Neuron (in vitro differentiated cells): ENCODE results near the gene ADCY2.

Experiments used
- H2AFZ ChIP-seq: one replicate; pipeline ENCODE4 v1.6.1; 2013; ENCODE audit warnings: low read depth, mild to moderate bottlenecking, inconsistent platforms, low read length, moderate library complexity
- H3K27me3 ChIP-seq: one replicate; pipeline ENCODE4 v1.6.1; 2013; ENCODE audit warnings: low read length; ENCODE audit not compliant: insufficient read depth
- H3K36me3 ChIP-seq: one replicate; pipeline ENCODE4 v1.6.1; 2013; ENCODE audit warnings: low read length; ENCODE audit not compliant: insufficient read depth
- H3K4me1 ChIP-seq: one replicate; pipeline ENCODE4 v1.6.1; 2013; ENCODE audit warnings: low read length; ENCODE audit not compliant: insufficient read depth
- H3K4me3 ChIP-seq: 2 replicates; pipeline ENCODE4 v1.5.1; 2013; ENCODE audit warnings: mild to moderate bottlenecking, low read length, moderate library complexity
- H3K9me3 ChIP-seq: one replicate; pipeline ENCODE4 v1.6.1; 2013; ENCODE audit warnings: low read length

Gene ADCY2

GRCh38 chr5:7471710-7472109 lies 75.8 kb downstream of the ADCY2 start:
- Histone ChIP-seq H3K9me3 (peaks cover 5% of the 10 kb centered on the region), H3K27me3 (no peaks in the 10 kb centered on the region), H2AFZ (no peak overlapping the region), H3K4me3 (no peak overlapping the region), H3K36me3 (no peaks in the 10 kb centered on the region), H3K4me1 (peaks cover 23% of the 10 kb centered on the region)

DNA sequence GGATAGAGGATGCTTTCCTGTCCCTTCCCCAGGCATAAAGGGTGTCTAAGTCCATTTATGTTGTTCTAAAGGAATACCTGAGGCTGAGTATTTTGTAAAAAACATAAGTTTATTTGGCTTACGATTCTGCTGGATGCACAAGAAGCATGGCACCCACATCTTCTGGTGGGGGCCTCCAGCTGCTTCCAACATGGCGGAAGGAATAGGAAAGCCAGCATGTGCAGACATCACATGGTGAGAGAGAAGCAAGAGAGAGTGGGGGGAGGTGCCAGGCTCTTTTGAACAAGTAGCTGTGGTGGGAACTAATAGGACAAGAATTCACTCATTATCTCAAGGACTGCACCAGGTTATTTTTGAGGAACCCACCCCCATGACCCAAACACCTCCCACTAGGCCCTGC lies 77.2 kb downstream of the ADCY2 start:
- no peak overlapping the region for H3K4me3 ChIP-seq
- no peaks in the 10 kb centered on the region for H3K27me3 ChIP-seq
- no peak overlapping the region for H2AFZ ChIP-seq
- peaks cover 5% of the 10 kb centered on the region for H3K9me3 ChIP-seq
- no peaks in the 10 kb centered on the region for H3K36me3 ChIP-seq
- H3K4me1 ChIP-seq: peaks cover 20% of the 10 kb centered on the region

- H3K9me3 ChIP-seq: peaks cover 5% of the 10 kb centered on the region
Measured at GRCh38 chr5:7473668-7474215, 77.8 kb downstream of the ADCY2 start.

DNA sequence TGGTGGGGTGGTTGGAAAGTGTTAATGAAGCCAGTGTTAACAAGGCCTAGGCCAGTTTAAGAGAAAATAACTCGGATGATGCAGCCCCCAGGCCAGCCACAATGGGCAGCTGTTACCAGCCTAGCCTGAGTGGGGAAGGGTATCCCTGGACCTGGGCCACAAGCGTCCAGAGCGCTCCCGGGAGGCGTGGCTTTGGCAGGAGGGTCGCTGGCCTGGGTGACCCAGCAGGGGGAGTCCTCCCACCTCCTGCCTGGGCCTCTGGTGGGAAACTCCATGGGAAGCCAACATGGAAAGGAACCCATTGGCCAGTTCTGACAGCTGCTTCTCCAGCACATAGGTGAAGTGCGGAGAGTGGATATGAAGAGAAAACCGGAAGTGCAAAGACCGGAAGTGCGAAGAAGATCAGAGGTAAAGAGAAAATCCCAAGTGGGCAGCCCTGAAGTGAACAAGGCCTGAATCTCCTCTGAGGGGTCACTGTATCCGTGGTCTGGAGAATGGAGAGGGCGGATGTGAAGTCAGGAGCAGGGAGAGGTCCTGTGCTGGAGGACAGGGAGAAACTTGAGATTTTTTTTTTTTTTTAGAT lies 79.0 kb downstream of the ADCY2 start:
- H3K9me3 ChIP-seq: peaks cover 5% of the 10 kb centered on the region
- H2AFZ ChIP-seq: no peak overlapping the region
- no peaks in the 10 kb centered on the region for H3K27me3 ChIP-seq
- H3K4me1 ChIP-seq: peaks cover 12% of the 10 kb centered on the region
- H3K36me3 ChIP-seq: no peaks in the 10 kb centered on the region
- no peak overlapping the region for H3K4me3 ChIP-seq

More at GRCh38 chr5:7473668-7474215, 77.8 kb downstream of the ADCY2 start:
- H2AFZ ChIP-seq: no peak overlapping the region
- no peaks in the 10 kb centered on the region for H3K36me3 ChIP-seq
- H3K4me3 ChIP-seq: no peak overlapping the region
- no peaks in the 10 kb centered on the region for H3K27me3 ChIP-seq
- H3K4me1 ChIP-seq: peaks cover 14% of the 10 kb centered on the region

DNA sequence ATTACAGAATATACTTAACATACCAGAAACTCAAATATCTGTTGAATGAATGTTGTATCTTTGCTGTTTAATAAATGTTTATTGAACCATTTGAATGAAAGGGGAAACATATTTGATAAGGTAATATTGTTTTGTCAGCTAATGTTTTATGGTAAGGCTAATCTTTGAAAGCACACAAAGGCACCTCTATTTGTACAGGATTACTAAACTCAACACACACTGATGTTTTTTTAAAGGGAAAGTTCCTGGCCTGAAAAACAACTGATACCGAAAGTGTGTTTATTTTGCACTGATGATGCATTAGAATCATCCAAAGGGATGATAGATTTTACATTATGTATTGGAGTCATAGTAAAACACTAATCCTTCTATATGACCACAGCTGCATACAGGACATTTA lies 82.5 kb downstream of the ADCY2 start:
- no peaks in the 10 kb centered on the region for H3K27me3 ChIP-seq
- no peaks in the 10 kb centered on the region for H3K9me3 ChIP-seq
- no peaks in the 10 kb centered on the region for H3K36me3 ChIP-seq
- H3K4me1 ChIP-seq: peaks cover 7% of the 10 kb centered on the region
- no peak overlapping the region for H2AFZ ChIP-seq
- no peak overlapping the region for H3K4me3 ChIP-seq

GRCh38 chr5:7488734-7489133 lies 92.8 kb downstream of the ADCY2 start:
- no peaks in the 10 kb centered on the region for H3K4me1 ChIP-seq
- H2AFZ ChIP-seq: no peak overlapping the region
- no peaks in the 10 kb centered on the region for H3K36me3 ChIP-seq
- H3K9me3 ChIP-seq: peaks cover 3% of the 10 kb centered on the region
- no peaks in the 10 kb centered on the region for H3K27me3 ChIP-seq
- H3K4me3 ChIP-seq: no peak overlapping the region

GRCh38 chr5:7492371-7492770 lies 96.4 kb downstream of the ADCY2 start:
- no peaks in the 10 kb centered on the region for H3K36me3 ChIP-seq
- no peaks in the 10 kb centered on the region for H3K27me3 ChIP-seq
- H3K4me1 ChIP-seq: peaks cover 7% of the 10 kb centered on the region
- H3K4me3 ChIP-seq: no peak overlapping the region
- H2AFZ ChIP-seq: no peak overlapping the region
- peaks cover 3% of the 10 kb centered on the region for H3K9me3 ChIP-seq

DNA sequence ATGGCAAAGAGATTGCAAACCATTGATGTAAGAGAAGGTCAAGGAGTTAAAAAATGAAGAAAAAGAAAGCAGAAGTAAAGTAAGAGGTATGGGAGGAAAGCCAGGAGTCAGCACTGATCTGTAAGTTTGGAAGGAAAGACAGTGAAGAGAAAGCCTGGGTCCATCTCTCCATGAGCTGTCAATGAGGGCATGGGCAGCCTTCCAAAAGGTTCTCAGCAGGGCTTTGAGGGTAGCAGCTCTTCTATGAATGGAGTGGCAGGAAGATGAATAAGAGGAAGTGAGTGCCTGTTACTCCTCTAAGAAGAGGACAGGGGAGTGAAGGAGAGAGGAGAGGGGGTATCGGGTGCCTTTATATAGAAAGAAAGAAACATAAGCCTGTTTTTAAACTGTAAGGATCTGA lies 97.1 kb downstream of the ADCY2 start:
- H2AFZ ChIP-seq: no peak overlapping the region
- no peak overlapping the region for H3K4me3 ChIP-seq
- H3K4me1 ChIP-seq: peaks cover 7% of the 10 kb centered on the region
- H3K9me3 ChIP-seq: peaks cover 3% of the 10 kb centered on the region
- H3K27me3 ChIP-seq: no peaks in the 10 kb centered on the region
- H3K36me3 ChIP-seq: no peaks in the 10 kb centered on the region

DNA sequence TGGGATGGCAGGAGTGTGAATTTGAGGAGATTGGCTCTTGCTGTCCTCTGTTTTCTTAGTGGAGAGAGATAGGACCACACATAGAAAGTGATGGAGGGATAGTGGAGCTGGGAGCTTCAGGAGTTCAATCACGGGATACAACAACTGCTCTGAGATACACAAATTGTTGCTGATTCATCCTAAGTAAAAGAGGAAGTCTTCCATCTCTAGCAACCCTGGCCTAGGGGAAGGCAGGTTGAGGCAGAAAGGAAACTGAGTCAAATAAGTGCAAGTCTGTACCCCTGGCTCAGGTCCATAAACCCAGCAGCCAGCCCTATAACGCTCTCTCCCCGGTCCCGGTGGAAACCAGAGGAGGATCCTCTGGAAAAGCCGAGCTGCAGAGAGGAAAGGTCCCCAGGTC lies 97.7 kb downstream of the ADCY2 start:
- H3K27me3 ChIP-seq: no peaks in the 10 kb centered on the region
- H3K4me3 ChIP-seq: no peak overlapping the region
- H3K9me3 ChIP-seq: peaks cover 3% of the 10 kb centered on the region

DNA sequence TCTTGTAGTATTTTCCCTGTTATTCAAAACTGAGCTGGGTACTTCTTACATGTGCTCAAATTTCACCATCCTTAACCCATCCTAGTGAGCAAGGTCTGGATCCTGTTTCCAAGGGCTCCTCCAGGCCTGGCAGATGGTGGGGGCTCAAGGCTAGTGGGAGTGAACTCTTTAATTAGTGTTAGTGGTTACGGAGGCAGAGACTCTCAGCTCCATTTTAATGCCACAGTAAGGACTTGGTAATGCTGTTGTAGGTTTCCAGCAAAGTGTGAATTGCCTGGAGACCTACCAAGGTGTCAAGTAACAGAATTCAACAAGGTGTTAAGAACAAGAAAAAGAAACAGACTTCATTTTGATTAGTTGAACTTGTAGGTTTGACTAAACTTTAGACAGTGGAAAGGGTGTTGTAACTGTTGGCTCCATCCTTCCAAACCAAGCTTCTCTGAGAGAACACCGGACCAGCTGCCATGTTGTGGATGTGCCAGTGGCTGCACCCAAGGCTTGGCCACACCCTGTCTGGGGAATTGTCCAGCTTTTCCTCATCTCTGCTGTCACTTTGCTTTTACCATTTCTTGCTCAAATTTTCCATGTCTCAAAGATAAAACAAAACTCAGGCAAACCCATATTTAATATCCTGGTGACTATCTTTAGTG lies 98.7 kb downstream of the ADCY2 start:
- H3K4me1 ChIP-seq: peaks cover 7% of the 10 kb centered on the region

More for the DNA sequence above, 97.7 kb downstream of the ADCY2 start:
- peaks cover 7% of the 10 kb centered on the region for H3K4me1 ChIP-seq
- no peak overlapping the region for H2AFZ ChIP-seq
- no peaks in the 10 kb centered on the region for H3K36me3 ChIP-seq

DNA sequence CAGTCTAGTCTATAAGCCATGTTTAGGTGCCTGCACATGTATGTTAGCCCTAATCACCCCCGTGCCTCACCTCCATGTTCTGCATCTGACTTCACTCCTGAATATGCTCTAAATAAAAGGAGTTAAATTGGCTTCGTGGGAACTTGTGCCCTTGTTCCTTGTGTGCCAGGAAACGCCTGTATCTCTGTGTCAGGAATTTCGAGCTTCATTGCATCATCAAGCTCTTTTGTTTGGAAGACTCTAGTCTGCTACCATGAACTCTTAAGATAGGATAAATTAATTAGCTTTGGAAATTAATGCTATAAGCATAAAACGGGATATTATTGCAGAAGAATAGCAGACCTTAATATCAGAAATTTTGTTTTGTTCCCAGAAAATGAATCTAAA lies 99.2 kb downstream of the ADCY2 start:
- Histone ChIP-seq H3K4me1 (peaks cover 7% of the 10 kb centered on the region), H3K36me3 (no peaks in the 10 kb centered on the region), H3K9me3 (no peaks in the 10 kb centered on the region), H2AFZ (no peak overlapping the region), H3K4me3 (no peak overlapping the region), H3K27me3 (no peaks in the 10 kb centered on the region)

More for the DNA sequence above, 98.7 kb downstream of the ADCY2 start:
- Histone ChIP-seq H3K9me3 (no peaks in the 10 kb centered on the region), H3K4me3 (no peak overlapping the region), H3K27me3 (no peaks in the 10 kb centered on the region), H2AFZ (no peak overlapping the region), H3K36me3 (no peaks in the 10 kb centered on the region)

GRCh38 chr5:7500256-7500655 lies 104.3 kb downstream of the ADCY2 start:
- Histone ChIP-seq H3K4me1 (peaks cover 4% of the 10 kb centered on the region), H2AFZ (no peak overlapping the region), H3K27me3 (no peaks in the 10 kb centered on the region), H3K36me3 (no peaks in the 10 kb centered on the region), H3K4me3 (no peak overlapping the region), H3K9me3 (no peaks in the 10 kb centered on the region)

DNA sequence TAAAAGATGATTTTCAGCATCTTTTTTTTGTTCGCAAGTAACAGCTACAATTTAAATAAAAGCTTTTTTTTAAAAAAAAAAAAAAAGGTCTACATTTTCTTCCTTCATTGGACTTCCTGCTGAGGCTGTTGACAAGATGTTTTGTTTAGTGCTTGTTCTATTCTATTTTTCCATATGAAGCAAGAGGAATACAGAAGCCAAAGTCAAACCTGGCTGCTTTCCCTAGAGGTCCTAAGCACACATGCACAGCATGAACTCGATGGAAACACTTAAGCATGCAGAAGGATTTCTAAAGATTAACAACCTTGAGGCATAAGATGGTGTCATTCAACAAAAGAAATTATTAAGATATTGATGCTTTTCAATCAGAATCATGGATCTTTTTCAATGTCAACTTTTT lies 105.1 kb downstream of the ADCY2 start:
- Histone ChIP-seq H3K36me3 (no peaks in the 10 kb centered on the region), H2AFZ (no peak overlapping the region), H3K4me1 (peaks cover 3% of the 10 kb centered on the region), H3K4me3 (no peak overlapping the region), H3K9me3 (no peaks in the 10 kb centered on the region), H3K27me3 (no peaks in the 10 kb centered on the region)
